ENCODE results near the gene KIAA0319L. TPM values are rescaled to one million over a fixed set of nuclear protein-coding genes. Genes with fewer than 3 reads are reported as not detected.
A peak's percentile ranks its signal among the peaks of the same experiment; 100 is the strongest.
"Not testable (repeated sequence)": the region's sequence is repeated elsewhere in the genome, so short reads cannot be mapped to it uniquely, and the experiment has no call there.

KIAA0319L gene
- total and polyA plus RNA-seq, 3 experiments from 2014 or later = 28.5 to 30.4 (median 29.3) TPM

- H3K27me3 Mint-ChIP-seq = peaks cover 0 to 2% of the 10 kb centered on the region in 2 donors
- ChIA-PET CTCF (interaction anchor here (0.8 to 3.7 kb wide), 6 partner anchors 8 to 202 kb away, joined by 4 to 15 read pairs (median 8); no protein-coding TSS in a partner anchor), POLR2A (interaction anchor here (0.6 to 1.3 kb wide), 5 partner anchors 9 to 387 kb away, joined by 3 to 5 read pairs (median 3); partner anchors contain the start of gene CLSPN)
- H3K9me3 Mint-ChIP-seq = no peaks in the 10 kb centered on the region
- H3K36me3 Mint-ChIP-seq = peaks cover 0 to 3% (median 0%) of the 10 kb centered on the region in 3 donors
- Histone ChIP-seq H3K27ac (ENCODE audit: low read depth, low read length) (peak overlapping the region; percentile 1), H3K9me3 (ENCODE audit: low read length) (no peaks in the 10 kb centered on the region), H3K4me1 (ENCODE audit: insufficient read depth, low read length) (peaks cover 20% of the 10 kb centered on the region), H3K4me3 (ENCODE audit: low read length) (peak overlapping the region; percentile 81), H3K36me3 (ENCODE audit: insufficient read depth, low read length) (no peaks in the 10 kb centered on the region), H3K27me3 (ENCODE audit: insufficient read depth, low read length, poor library complexity, severe bottlenecking) (no peaks in the 10 kb centered on the region)
- DNase-seq = peak; percentile 47 to 84 (median 66)
- peak overlapping the region; percentile 69 to 96 (median 93) for H3K4me3 Mint-ChIP-seq
- peaks cover 25 to 37% (median 28%) of the 10 kb centered on the region in 3 donors for H3K4me1 Mint-ChIP-seq
- H3K27ac Mint-ChIP-seq = peak overlapping the region; percentile 15 to 97 (median 94)
Observed at GRCh38 chr1:35577071-35577998, 20.1 kb upstream of the KIAA0319L start.

GRCh38 chr1:35576766-35577070 is 19.5 kb upstream of the KIAA0319L start:
- DNase-seq; H3K27me3 Mint-ChIP-seq; H3K27ac ChIP-seq (ENCODE audit: low read depth, low read length); H3K9me3 ChIP-seq (ENCODE audit: low read length); H3K27me3 ChIP-seq (ENCODE audit: insufficient read depth, low read length, poor library complexity, severe bottlenecking); H3K9me3 Mint-ChIP-seq; POLR2A ChIA-PET; H3K36me3 Mint-ChIP-seq; H3K36me3 ChIP-seq (ENCODE audit: insufficient read depth, low read length); H3K4me3 ChIP-seq (ENCODE audit: low read length): not testable (repeated sequence)
- peaks cover 20% of the 10 kb centered on the region for H3K4me1 ChIP-seq (ENCODE audit: insufficient read depth, low read length)
- Mint-ChIP-seq H3K27ac (peak overlapping the region; percentile 41 to 85 (median 56)), H3K4me1 (peaks cover 25 to 37% (median 28%) of the 10 kb centered on the region in 3 donors), H3K4me3 (peak overlapping the region; percentile 81 to 96 (median 89))
- CTCF ChIA-PET = interaction anchor here (2.0 to 2.2 kb wide), 2 partner anchors 8 to 150 kb away, joined by 6 to 13 read pairs; no protein-coding TSS in a partner anchor

DNA sequence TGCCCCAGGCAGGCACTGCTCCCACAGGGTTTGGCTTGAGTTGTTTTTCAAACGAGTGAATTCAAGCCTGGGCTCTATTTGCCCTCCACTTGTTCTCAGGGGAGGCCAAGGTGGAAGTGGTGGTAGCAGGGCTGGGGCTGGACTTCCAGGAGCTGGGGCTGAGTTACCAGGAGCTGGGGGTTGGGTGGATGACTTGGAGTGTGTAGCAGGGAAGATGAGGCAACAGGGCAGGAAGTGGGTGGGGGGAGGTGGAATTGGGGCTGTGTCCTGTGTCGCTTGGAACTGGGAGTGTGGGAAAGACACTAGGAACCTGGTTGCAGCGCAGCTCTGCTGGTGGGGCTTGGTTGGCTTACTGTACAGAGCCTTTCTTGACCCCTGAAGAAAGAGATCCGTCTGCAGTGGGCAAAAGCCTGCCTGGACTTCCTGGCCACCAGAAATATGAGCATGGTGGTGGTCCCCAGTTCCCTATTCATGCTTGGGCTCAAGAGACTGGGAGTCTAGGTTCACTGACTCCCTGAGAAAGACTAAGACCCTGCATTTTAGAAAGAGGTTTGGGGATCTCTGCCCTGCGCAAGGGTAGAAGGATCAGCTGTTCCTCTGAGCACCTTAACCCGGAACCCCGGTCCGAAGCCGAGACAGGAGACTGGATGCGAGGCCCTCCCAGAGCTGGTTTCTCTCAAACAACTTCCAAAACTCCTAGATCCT is 19.0 kb upstream of the KIAA0319L start:
- CTCF ChIA-PET = interaction anchor here (2.0 to 2.2 kb wide), 2 partner anchors 7 to 151 kb away, joined by 6 to 13 read pairs; no protein-coding TSS in a partner anchor
- H3K9me3 Mint-ChIP-seq = no peaks in the 10 kb centered on the region
- Histone ChIP-seq H3K9me3 (ENCODE audit: low read length) (no peaks in the 10 kb centered on the region), H3K4me3 (ENCODE audit: low read length) (no peak overlapping the region), H3K36me3 (ENCODE audit: insufficient read depth, low read length) (no peaks in the 10 kb centered on the region), H3K27me3 (ENCODE audit: insufficient read depth, low read length, poor library complexity, severe bottlenecking) (no peaks in the 10 kb centered on the region), H3K27ac (ENCODE audit: low read depth, low read length) (no peak overlapping the region), H3K4me1 (ENCODE audit: insufficient read depth, low read length) (peaks cover 20% of the 10 kb centered on the region)
- peak overlapping the region in 7 of 8 donors; percentile 46 to 85 (median 60) for H3K27ac Mint-ChIP-seq
- peak overlapping the region; percentile 80 to 89 (median 85) for H3K4me3 Mint-ChIP-seq
- no peak for DNase-seq
- H3K4me1 Mint-ChIP-seq = peaks cover 25 to 37% (median 28%) of the 10 kb centered on the region in 3 donors
- POLR2A ChIA-PET = no interaction called here
- H3K36me3 Mint-ChIP-seq = peaks cover 0 to 3% (median 0%) of the 10 kb centered on the region in 3 donors
- H3K27me3 Mint-ChIP-seq = peaks cover 0 to 2% of the 10 kb centered on the region in 2 donors

- Mint-ChIP-seq H3K27ac (peak overlapping the region in 7 of 8 donors; percentile 0 to 85 (median 27)), H3K4me3 (peak overlapping the region; percentile 44 to 87 (median 81))
- POLR2A ChIA-PET = no interaction called here
Observed at GRCh38 chr1:35575416-35575958, 18.3 kb upstream of the KIAA0319L start.

GRCh38 chr1:35574655-35575415 is 17.6 kb upstream of the KIAA0319L start:
- POLR2A ChIA-PET = no interaction called here
- CTCF ChIA-PET = interaction anchor here (2.0 kb wide), 1 partner anchor 152 kb away, joined by 6 read pairs; no protein-coding TSS in a partner anchor
- H3K27ac Mint-ChIP-seq = peak overlapping the region in 5 of 8 donors; percentile 17 to 60 (median 38)

More at GRCh38 chr1:35575416-35575958, 18.3 kb upstream of the KIAA0319L start:
- Mint-ChIP-seq H3K36me3 (peaks cover 0 to 3% (median 0%) of the 10 kb centered on the region in 3 donors), H3K4me1 (peaks cover 25 to 37% (median 28%) of the 10 kb centered on the region in 3 donors), H3K27me3 (peaks cover 0 to 2% of the 10 kb centered on the region in 2 donors), H3K9me3 (no peaks in the 10 kb centered on the region)
- CTCF ChIA-PET = interaction anchor here (2.0 kb wide), 1 partner anchor 151 kb away, joined by 6 read pairs; no protein-coding TSS in a partner anchor
- Histone ChIP-seq H3K36me3 (ENCODE audit: insufficient read depth, low read length) (no peaks in the 10 kb centered on the region), H3K27me3 (ENCODE audit: insufficient read depth, low read length, poor library complexity, severe bottlenecking) (no peaks in the 10 kb centered on the region), H3K9me3 (ENCODE audit: low read length) (no peaks in the 10 kb centered on the region), H3K27ac (ENCODE audit: low read depth, low read length) (no peak overlapping the region), H3K4me1 (ENCODE audit: insufficient read depth, low read length) (peaks cover 20% of the 10 kb centered on the region), H3K4me3 (ENCODE audit: low read length) (no peak overlapping the region)
- DNase-seq = no peak

GRCh38 chr1:35574125-35574654 is 17.0 kb upstream of the KIAA0319L start:
- Mint-ChIP-seq H3K4me3 (peak overlapping the region in 3 of 7 donors; percentile 34 to 55 (median 39)), H3K4me1 (peaks cover 25 to 37% (median 28%) of the 10 kb centered on the region in 3 donors), H3K27ac (no peak overlapping the region), H3K9me3 (no peaks in the 10 kb centered on the region), H3K27me3 (peaks cover 0 to 2% of the 10 kb centered on the region in 2 donors), H3K36me3 (peaks cover 0 to 3% (median 0%) of the 10 kb centered on the region in 3 donors)
- ChIA-PET POLR2A (interaction anchor here (0.6 kb wide), 1 partner anchor 197 kb away, joined by 5 read pairs; no protein-coding TSS in a partner anchor), CTCF (interaction anchor here (3.8 kb wide), 1 partner anchor 141 kb away, joined by 15 read pairs; no protein-coding TSS in a partner anchor)
- H3K9me3 ChIP-seq (ENCODE audit: low read length) = no peaks in the 10 kb centered on the region
- H3K27ac ChIP-seq (ENCODE audit: low read depth, low read length) = no peak overlapping the region
- no peak for DNase-seq
- no peaks in the 10 kb centered on the region for H3K36me3 ChIP-seq (ENCODE audit: insufficient read depth, low read length)
- peaks cover 21% of the 10 kb centered on the region for H3K4me1 ChIP-seq (ENCODE audit: insufficient read depth, low read length)
- no peaks in the 10 kb centered on the region for H3K27me3 ChIP-seq (ENCODE audit: insufficient read depth, low read length, poor library complexity, severe bottlenecking)
- H3K4me3 ChIP-seq (ENCODE audit: low read length) = no peak overlapping the region

More at GRCh38 chr1:35574655-35575415, 17.6 kb upstream of the KIAA0319L start:
- Histone ChIP-seq H3K27me3 (ENCODE audit: insufficient read depth, low read length, poor library complexity, severe bottlenecking) (no peaks in the 10 kb centered on the region), H3K4me3 (ENCODE audit: low read length) (no peak overlapping the region), H3K36me3 (ENCODE audit: insufficient read depth, low read length) (no peaks in the 10 kb centered on the region), H3K9me3 (ENCODE audit: low read length) (no peaks in the 10 kb centered on the region), H3K27ac (ENCODE audit: low read depth, low read length) (no peak overlapping the region), H3K4me1 (ENCODE audit: insufficient read depth, low read length) (peaks cover 20% of the 10 kb centered on the region)
- H3K36me3 Mint-ChIP-seq = peaks cover 0 to 3% (median 0%) of the 10 kb centered on the region in 3 donors
- H3K4me1 Mint-ChIP-seq = peaks cover 25 to 37% (median 28%) of the 10 kb centered on the region in 3 donors
- H3K9me3 Mint-ChIP-seq = no peaks in the 10 kb centered on the region
- no peak for DNase-seq
- H3K27me3 Mint-ChIP-seq = peaks cover 0 to 2% of the 10 kb centered on the region in 2 donors
- H3K4me3 Mint-ChIP-seq = peak overlapping the region in 5 of 7 donors; percentile 39 to 83 (median 55)
